Jurkat, Clone E6-1 (cell line): Measurements from ENCODE around the gene RNASEH1. TPM values are rescaled to one million over a fixed set of nuclear protein-coding genes. Genes with fewer than 3 reads are reported as not detected.

Experiments
- DNase-seq: peaks from one replicate; pipeline ENCODE4 v3.0.0-alpha.2; 2011; ENCODE audit warnings: low read depth, low spot score
- H3K4me3 ChIP-seq: 2 replicates; pipeline ENCODE4 v1.5.1; 2011; ENCODE audit warnings: mild to moderate bottlenecking, low read length, control low read depth, moderate library complexity
- polyA plus RNA-seq: library from polyadenylated mRNA; unstranded; fragments of >200 nt; gene quantifications from one replicate; pipeline ENCODE4 v1.2.1, GENCODE V29; 2012; ENCODE audit warnings: missing spikeins; ENCODE audit not compliant: insufficient read length, insufficient read depth

The RNASEH1 gene
- polyA plus RNA-seq, result 60.7 TPM

DNA sequence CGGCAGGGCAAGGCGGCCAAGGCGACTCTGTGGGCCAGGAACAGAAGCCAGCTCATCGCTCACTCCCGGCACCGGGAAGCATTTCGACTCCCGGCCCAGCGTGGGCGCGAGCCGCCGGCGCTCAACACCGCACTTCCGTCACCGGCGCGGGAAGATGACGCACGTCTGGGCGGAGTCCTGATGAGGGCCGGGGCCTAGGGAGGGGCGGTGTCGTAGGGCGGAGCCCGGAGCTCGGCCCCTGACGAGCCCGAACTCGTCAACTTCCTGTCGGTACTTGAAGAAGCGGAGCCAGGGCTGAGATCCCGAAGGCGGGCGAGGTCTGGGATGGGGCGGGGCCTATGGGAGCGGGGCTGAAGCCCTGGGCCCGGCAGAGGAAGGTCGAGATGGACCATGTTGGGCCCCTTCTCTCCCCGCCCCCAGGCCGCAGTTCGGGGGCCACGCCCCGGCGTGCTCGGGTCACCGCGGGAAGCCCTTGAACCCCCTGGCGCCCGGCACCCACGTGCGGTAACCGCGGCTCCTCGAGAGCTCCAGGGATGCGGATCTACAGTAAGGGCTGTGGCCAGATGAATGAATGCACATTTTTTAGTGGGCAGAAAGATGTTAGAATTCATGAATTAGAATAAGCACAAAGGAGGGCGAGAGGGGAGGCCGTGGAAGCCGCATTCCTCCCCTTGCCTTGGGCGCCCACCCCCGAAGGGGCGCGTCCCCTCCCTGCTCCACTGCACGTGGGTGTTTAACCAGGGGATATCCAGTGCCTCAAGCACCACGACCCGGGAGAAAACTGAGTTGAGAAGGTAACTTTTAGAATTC, at the start of gene RNASEH1:
RNASEH1 (minus strand) TSS at position 129 of the 810 bp plus-strand sequence; CDS start at position 56, 73 bp downstream.
- DNase-seq, result peak; percentile 97
- H3K4me3 ChIP-seq, result peak within 1 kb of the TSS; percentile 65

DNA sequence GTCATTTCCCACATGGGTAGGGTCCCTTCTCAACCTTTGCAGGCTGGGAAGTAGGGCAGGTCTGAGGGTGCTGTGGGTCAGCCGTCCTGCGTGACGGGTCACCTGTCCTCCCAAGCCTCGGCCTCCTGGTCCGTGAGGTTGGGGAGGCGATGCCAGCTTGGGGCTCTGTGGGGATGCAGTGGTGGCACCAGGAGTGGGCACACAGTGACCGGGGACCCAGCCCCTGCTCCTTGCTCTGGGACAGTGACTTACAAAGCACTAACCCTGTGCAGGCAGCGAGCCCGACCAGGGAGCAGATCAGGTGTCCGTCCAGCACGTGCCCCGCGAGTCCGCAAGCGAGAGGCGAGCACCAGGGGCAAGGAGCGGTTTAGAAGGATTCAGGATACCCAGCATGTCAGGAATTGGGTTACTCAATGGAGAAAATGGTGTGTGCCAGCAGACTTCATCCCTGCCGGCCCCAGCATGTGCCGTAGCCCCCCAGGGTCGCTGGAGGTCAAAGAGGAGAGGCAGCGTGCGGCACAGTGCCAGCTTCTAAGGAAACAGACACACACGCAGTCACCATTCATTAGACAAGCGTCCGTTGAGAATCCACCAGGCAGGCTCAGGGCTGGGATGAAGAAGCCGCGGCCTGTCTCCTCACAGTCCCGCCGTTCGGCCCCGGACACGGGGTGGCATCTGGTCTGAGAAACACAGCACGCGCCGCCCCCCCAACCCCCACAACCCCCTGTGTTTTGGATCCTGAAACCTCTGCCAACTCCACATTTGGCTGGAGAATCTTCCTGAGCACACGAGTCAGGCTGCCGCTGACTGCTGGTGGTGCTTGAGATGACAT, 48.5 kb upstream of the RNASEH1 start:
- no peak overlapping the region for H3K4me3 ChIP-seq
- no peak for DNase-seq

- no peak for DNase-seq
- H3K4me3 ChIP-seq, result no peak overlapping the region
Observed at GRCh38 chr2:3606028-3606369, 47.9 kb upstream of the RNASEH1 start.

DNA sequence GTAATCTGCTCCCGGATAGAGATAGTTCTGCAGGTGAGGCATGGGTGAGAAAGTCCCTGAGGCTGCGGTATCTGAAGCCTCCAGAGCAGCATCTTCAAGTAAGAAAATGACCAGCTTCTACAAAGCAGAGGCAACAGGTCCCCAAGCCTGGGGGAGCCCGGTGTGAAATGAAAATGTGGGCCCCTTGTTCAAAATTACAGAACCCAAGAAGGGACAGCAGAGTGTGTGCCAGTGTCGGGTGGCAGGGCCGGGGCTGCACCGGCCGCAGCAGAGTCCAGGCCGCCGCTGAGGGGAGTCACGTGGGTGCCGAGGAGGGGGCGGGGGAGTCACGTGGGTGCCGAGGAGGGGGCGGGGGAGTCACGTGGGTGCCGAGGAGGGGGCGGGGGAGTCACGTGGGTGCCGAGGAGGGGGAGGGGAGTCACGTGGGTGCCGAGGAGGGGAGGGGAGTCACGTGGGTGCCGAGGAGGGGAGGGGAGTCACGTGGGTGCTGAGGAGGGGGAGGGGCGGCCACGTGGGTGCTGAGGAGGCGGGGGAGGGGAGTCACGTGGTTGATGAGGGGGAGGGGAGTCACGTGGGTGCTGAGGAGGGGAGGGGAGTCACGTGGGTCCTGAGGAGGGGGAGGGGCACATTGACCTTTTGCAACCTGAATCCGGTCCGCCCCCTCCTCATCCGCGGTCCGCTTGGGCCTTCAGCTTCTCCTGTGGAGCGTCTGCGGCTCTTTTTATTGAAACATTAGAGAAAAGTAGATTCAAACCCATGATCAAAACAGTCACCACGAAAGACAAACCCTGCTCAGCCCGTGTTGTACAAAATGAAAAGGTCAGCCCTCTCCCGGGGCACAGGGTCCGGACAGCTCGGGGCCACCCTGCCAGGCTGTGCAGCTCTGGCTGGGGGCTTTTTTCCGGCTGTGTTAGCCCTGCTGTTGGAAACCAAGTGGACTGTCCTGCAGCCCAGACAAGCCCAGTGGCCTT, 47.1 kb upstream of the RNASEH1 start:
- H3K4me3 ChIP-seq, result no peak overlapping the region; the same call in 1 of the 2 replicates

GRCh38 chr2:3604207-3604877, 46.2 kb upstream of the RNASEH1 start:
- DNase-seq, result no peak
- H3K4me3 ChIP-seq, result no peak overlapping the region

More for the DNA sequence above, 47.1 kb upstream of the RNASEH1 start:
- peak; percentile 75 for DNase-seq

DNA sequence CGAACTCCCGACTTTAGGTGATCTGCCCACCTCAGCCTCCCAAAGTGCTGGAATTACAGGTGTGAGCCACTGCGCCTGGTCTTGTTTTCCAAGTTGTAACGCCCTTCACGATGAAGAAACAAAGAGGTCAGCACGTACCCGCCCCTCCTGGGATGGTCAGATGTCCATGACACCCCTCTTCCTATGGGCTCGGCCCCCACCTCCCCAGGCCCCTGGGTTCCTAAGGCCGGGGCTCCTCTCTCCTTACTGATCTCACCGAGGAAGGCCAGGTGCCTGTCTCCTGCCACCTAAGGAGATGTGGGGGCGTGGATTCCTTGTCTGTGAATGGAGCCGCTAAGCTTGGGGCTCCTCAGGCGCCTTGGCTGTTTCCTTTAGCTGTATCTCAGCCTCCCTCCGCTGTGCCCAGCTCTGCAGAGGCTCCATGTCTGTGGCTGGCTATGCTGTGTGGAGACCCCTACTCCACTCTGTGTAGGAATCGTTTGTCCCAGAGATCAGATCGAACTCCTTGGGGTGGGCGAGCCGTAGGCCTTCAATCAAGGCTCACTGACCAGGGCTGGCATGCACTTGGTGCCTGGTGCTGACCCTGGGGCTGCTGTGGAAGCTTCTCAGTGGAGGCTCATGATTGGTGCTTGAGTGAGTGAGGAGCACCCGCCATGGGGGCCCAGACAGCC, 45.5 kb upstream of the RNASEH1 start:
- no peak overlapping the region for H3K4me3 ChIP-seq

GRCh38 chr2:3602553-3603339, 44.6 kb upstream of the RNASEH1 start:
- no peak for DNase-seq
- H3K4me3 ChIP-seq, result no peak overlapping the region

More for the DNA sequence above, 45.5 kb upstream of the RNASEH1 start:
- DNase-seq, result no peak

- no peak for DNase-seq
- no peak overlapping the region for H3K4me3 ChIP-seq
Observed at GRCh38 chr2:3601561-3602271, 43.6 kb upstream of the RNASEH1 start.

DNA sequence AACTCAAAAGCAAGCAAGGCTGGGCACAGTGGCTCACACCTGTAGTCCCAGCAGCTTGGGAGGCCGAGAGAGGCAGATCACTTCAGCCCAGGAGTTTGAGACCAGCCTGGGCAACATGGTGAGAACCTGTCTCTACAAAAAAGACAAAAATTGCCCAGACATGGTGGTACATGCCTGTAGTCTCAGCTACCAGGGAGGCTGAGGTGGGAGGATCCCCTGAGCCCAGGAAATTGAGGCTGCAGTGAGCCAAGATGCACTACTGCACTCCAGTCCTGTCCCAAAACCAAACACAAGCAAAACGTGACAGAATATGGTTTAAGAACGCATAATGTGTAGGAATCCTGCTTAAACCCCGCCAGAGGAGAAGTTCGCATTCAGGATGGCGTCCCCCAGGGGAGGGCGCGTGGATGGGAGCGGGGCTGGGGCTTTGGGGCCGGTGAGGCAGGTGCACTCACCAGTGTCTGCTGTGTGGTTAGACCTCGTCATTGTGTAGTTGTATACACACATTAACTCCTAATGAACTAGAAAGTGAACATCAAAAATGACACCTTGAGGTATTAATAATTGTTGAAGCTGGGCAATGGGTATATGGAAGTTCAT, 42.2 kb upstream of the RNASEH1 start:
- DNase-seq, result no peak

DNA sequence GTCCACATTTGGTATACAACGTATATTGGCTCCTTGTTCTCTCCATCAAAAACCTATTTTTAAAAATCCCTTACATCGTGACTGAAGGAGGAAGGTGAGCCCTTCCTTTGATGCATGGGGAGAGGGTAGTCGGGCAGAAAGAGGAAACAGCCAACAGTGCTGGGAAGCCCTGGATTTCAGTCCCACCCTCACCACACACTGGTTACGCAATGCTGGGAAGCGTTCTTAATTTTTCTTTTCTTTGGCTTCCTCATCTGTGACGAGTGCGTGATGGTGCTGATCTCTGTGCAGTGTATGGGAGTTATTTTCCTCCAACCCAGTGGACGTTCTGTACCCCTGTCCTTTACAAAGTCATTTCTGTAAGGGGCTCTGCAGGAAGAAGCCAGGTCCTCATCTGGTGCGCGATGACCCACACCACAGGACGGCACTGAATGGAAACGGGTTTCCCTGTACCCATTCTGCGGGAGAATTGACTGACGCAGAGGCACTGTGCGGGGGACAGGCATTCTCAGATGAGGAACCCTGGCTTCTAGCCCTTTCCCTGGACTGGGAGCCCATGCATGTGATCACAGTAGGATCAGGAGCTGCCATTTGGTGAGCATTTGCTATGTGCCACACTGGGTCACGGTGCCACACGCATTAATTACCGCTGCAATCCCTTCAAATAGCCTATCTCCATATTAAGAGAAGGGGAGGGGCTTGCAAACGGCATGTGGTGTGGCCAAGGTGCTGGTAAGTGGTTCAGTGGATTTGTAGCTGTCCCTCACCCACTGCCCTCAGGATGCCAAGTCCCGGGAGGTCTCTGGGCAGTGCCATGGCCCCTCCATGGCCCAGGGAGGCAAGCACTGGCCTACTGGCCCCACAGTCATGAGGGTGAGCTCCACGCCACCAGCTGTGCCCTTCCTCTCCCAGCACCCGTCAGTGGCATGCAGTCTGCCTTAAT, 41.0 kb upstream of the RNASEH1 start:
- H3K4me3 ChIP-seq, result no peak overlapping the region
- no peak for DNase-seq

More for the DNA sequence above, 42.2 kb upstream of the RNASEH1 start:
- H3K4me3 ChIP-seq, result no peak overlapping the region

GRCh38 chr2:3598197-3598910, 40.2 kb upstream of the RNASEH1 start:
- H3K4me3 ChIP-seq, result no peak overlapping the region
- DNase-seq, result no peak

- DNase-seq, result no peak
- no peak overlapping the region for H3K4me3 ChIP-seq
Observed at GRCh38 chr2:3597567-3597966, 39.4 kb upstream of the RNASEH1 start.

GRCh38 chr2:3596901-3597417, 38.8 kb upstream of the RNASEH1 start:
- H3K4me3 ChIP-seq, result no peak overlapping the region
- no peak for DNase-seq

GRCh38 chr2:3595985-3596384, 37.9 kb upstream of the RNASEH1 start:
- H3K4me3 ChIP-seq, result no peak overlapping the region
- DNase-seq, result no peak
